Purkinje cell (primary cell): ENCODE results near the gene TADA3. TPM values are rescaled to one million over a fixed set of nuclear protein-coding genes. Genes with fewer than 3 reads are reported as not detected.

Source experiments
- polyA plus RNA-seq: library from polyadenylated mRNA; unstranded; fragments of >200 nt; fragmentation: Nextera tagmentation; gene quantifications from 2 replicates; pipeline ENCODE4 v1.2.1, GENCODE V29; 2014

The TADA3 gene
- 12.9 and 15.4 TPM in 2 replicates for polyA plus RNA-seq

GRCh38 chr3:9792405-9793160 lies at the start of gene TADA3, which contains the start of gene ARPC4:
TSS of gene TADA3 (minus strand) at chr3:9792473. CDS start at chr3:9791466, 1,007 bp downstream.
TSS of gene ARPC4 (plus strand) at chr3:9793082. CDS start at chr3:9793122, 40 bp downstream.

GRCh38 chr3:9809615-9810432 lies 17.6 kb upstream of the TADA3 start, which contains the start of gene TTLL3:
TSS of gene TTLL3 (plus strand) at chr3:9810262. CDS start at chr3:9810662, 400 bp downstream.

GRCh38 chr3:9769426-9770275 lies 22.6 kb downstream of the TADA3 start, which contains the start of gene CAMK1:
TSS of gene CAMK1 (minus strand) at chr3:9769947. CDS start at chr3:9767749, 2,198 bp downstream.

GRCh38 chr3:9749645-9750555 lies 42.4 kb downstream of the TADA3 start, which contains the start of gene OGG1:
TSS of gene OGG1 (plus strand) at chr3:9749952. CDS start at chr3:9750287, 335 bp downstream.

DNA sequence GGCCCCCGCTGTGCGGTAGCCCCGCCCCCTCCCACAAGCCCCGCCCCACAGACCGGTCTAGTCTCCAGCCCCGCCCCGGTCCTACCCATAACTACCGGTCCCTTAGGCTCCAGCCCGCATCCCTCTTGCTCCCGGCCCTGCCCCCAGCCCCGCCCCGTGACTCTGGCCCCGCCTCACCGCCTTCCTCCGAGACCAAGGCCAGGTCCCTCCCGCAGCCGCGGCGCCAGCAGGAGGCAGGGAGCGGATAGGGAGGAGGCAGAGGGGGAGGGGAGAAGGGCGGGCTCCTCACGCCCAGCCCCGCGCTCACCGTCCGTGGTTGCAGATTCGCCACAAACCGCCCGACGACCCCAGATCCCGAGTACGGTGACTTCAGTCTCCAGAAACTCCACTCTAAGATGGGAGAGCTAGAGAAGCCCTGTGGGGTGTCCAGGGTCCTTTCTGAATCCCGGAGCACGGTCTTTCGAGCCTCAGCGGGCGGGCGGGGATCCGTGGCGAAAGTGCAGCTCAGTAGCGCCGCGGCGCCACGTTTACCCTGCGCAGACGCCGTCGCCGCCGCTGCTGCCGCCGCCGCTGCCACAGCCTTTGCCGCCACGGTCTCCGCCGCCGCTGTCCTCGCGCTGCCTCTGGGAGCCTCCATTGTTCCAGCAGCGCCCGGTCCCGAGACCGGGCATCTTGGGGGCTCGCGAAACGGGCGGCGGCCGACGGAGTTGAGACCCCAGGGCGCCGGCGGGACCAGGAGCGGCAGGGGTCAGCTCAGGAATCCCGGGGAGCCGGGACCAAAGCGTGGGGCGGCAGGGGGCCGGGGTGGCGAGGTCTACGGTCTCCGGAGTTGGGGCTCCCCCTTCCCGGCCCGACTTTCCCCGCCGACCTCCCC lies 60.8 kb downstream of the TADA3 start, which contains the start of gene BRPF1:
BRPF1 (plus strand) TSS at position 530 of the 874 bp plus-strand sequence. CDS start 2,406 bp downstream, outside the sequence.

Other genes with a start within 250 kb of the TADA3 start
- gene LHFPL4, start 238.7 kb downstream of the TADA3 start, polyA plus RNA-seq: 3.7 and 6.4 TPM in 2 replicates
- 4.3 and 7.9 TPM in 2 replicates for gene MTMR14, start 143.0 kb downstream of the TADA3 start, polyA plus RNA-seq
- gene CPNE9, start 88.6 kb downstream of the TADA3 start, polyA plus RNA-seq: 6.6 and 12.5 TPM in 2 replicates
- gene BRPF1, start 60.7 kb downstream of the TADA3 start, polyA plus RNA-seq: 0.85 and 0.97 TPM in 2 replicates
- 1.9 and 2.9 TPM in 2 replicates for gene OGG1, start 42.5 kb downstream of the TADA3 start, polyA plus RNA-seq
- gene CAMK1, start 22.5 kb downstream of the TADA3 start, polyA plus RNA-seq: 8.3 and 13.7 TPM in 2 replicates
- 63.2 and 66.1 TPM in 2 replicates for gene ARPC4, start 609 bp upstream of the TADA3 start, polyA plus RNA-seq
- 3.5 and 13.1 TPM in 2 replicates for gene TTLL3, start 17.8 kb upstream of the TADA3 start, polyA plus RNA-seq
- 43.3 and 50.7 TPM in 2 replicates for gene RPUSD3, start 51.5 kb upstream of the TADA3 start, polyA plus RNA-seq
- gene CIDEC, start 87.8 kb upstream of the TADA3 start, polyA plus RNA-seq: not detected in 2 replicates
- 73.1 and 97.0 TPM in 2 replicates for gene JAGN1, start 98.1 kb upstream of the TADA3 start, polyA plus RNA-seq
- 0.42 TPM in 1 of 2 replicates, not detected in the other for gene IL17RE, start 110.4 kb upstream of the TADA3 start, polyA plus RNA-seq
- not detected in 2 replicates for gene IL17RC, start 124.6 kb upstream of the TADA3 start, polyA plus RNA-seq
- 118 and 135 TPM in 2 replicates for gene CRELD1, start 141.4 kb upstream of the TADA3 start, polyA plus RNA-seq
- gene PRRT3, start 159.9 kb upstream of the TADA3 start, polyA plus RNA-seq: 4.9 and 5.1 TPM in 2 replicates
- 277 and 423 TPM in 2 replicates for gene EMC3, start 194.4 kb upstream of the TADA3 start, polyA plus RNA-seq
- gene FANCD2, start 234.0 kb upstream of the TADA3 start, polyA plus RNA-seq: 5.0 and 6.7 TPM in 2 replicates